ENCODE data around the gene GNG4. TPM values are rescaled to one million over a fixed set of nuclear protein-coding genes. Genes with fewer than 3 reads are reported as not detected.

GNG4 gene
- total and polyA plus RNA-seq, 9 of the 15 experiments (the other 6 are each of a cell fraction or from before 2014, with no cell fraction given) = 0.06 to 0.58 (median 0.08) TPM; not detected in 4

DNA sequence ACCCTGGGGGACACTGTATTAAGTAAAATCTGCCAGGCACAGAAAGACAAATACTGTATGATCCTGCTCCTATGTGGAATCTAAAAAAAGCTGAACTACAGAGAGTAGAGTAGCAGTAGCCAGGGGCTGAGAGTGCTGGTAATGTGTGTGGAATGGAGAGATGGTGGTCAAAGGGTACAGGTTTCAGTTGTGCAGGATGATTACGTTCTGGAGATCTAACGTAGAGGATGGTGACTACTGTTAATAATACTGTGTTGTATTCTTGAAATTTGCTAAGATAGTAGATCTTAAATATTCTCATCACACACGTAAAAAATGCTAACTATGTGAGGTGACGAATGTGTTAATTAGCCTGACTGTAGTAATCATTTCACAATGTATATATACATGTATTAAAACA, 39.8 kb upstream of the GNG4 start (continued):
- TF ChIP-seq SAP30 (IDR thresholded peaks at IDR 0.05; ENCODE audit: borderline replicate concordance, insufficient read depth, low read depth, low read length, poor library complexity, severe bottlenecking) = no peak

DNA sequence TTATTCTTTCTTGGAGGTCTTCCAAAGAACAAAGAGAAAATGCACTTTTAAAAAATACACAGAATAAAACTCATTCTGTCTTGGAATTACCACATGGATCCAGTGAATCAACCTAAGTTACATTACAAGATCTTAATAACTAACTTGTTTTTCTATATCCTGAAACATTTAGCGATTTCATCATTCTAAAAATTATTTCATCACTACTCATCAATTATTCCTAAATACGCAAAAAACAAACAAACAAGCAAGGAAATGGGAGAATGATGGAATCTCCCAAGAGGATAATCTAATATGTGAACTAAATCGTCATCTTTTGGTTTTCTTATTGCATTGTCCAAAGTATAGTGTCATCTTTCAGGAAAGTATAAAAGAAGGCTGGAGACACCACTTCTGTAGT, 38.5 kb upstream of the GNG4 start:
- H3K4me1 ChIP-seq (replicated peaks in 1 of 2; ENCODE audit: control insufficient read depth in 2 of 2, insufficient read depth in 2 of 2, low read length in 2 of 2) = no peaks in the 10 kb centered on the region
- intact Hi-C loops (cut with micrococcal nuclease) (no loop called here), in situ Hi-C loops (cut with MboI) (no loop called here)
- no TSS peak for BruUV-seq (replicated peaks)
- ChIA-PET CTCF (ENCODE audit: low intra/inter-chr PET ratio) (no interaction called here), POLR2A (no interaction called here)
- WGBS (ENCODE audit: insufficient coverage, low coverage, missing lambda C conversion rate) = 0% methylated on average over 3 of the region's 3 CpGs
- ATAC-seq = no peak
- TF ChIP-seq, protein P1, sequence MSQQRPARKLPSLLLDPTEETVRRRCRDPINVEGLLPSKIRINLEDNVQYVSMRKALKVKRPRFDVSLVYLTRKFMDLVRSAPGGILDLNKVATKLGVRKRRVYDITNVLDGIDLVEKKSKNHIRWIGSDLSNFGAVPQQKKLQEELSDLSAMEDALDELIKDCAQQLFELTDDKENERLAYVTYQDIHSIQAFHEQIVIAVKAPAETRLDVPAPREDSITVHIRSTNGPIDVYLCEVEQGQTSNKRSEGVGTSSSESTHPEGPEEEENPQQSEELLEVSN (IDR thresholded peaks at IDR 0.05; ENCODE audit: borderline replicate concordance in 1 of 2, extremely low read depth in 1 of 2, insufficient read depth in 1 of 2, insufficient read length in 1 of 2, low read depth in 1 of 2, low read length in 1 of 2, poor library complexity in 1 of 2, severe bottlenecking in 1 of 2) = no peak
- TF ChIP-seq ZNF197 (CRISPR knock-in tag; IDR thresholded peaks at IDR 0.05; ENCODE audit: low read depth) (no peak), ZNF780A (CRISPR knock-in tag; IDR thresholded peaks at IDR 0.05) (no peak), MCM2 (IDR thresholded peaks at IDR 0.05; ENCODE audit: low read depth) (no peak), PHF8 (IDR thresholded peaks at IDR 0.05; ENCODE audit: borderline replicate concordance, low read length) (no peak), XRCC5 (IDR thresholded peaks at IDR 0.05; ENCODE audit: low read depth, low read length) (no peak), CEBPB (tag; IDR thresholded peaks at IDR 0.05) (peak; percentile 61), CEBPG (CRISPR knock-in tag; IDR thresholded peaks at IDR 0.05) (no peak), CEBPG (tag; conservative IDR thresholded peaks at IDR 0.05 in 1 of 2, IDR thresholded peaks at IDR 0.05 in 1 of 2) (peak; percentile 78 to 81)
- TF ChIP-seq, protein P2, sequence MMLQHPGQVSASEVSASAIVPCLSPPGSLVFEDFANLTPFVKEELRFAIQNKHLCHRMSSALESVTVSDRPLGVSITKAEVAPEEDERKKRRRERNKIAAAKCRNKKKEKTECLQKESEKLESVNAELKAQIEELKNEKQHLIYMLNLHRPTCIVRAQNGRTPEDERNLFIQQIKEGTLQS (IDR thresholded peaks at IDR 0.05) = peak; percentile 60; the same call in 1 of the 2 replicates
- TF ChIP-seq, protein P2 (CRISPR knock-in tag; conservative IDR thresholded peaks at IDR 0.05) = no peak
- TF ChIP-seq, protein P3, sequence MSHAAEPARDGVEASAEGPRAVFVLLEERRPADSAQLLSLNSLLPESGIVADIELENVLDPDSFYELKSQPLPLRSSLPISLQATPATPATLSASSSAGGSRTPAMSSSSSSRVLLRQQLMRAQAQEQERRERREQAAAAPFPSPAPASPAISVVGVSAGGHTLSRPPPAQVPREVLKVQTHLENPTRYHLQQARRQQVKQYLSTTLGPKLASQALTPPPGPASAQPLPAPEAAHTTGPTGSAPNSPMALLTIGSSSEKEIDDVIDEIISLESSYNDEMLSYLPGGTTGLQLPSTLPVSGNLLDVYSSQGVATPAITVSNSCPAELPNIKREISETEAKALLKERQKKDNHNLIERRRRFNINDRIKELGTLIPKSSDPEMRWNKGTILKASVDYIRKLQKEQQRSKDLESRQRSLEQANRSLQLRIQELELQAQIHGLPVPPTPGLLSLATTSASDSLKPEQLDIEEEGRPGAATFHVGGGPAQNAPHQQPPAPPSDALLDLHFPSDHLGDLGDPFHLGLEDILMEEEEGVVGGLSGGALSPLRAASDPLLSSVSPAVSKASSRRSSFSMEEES (CRISPR knock-in tag; IDR thresholded peaks at IDR 0.05) = no peak
- TF ChIP-seq, protein P4, sequence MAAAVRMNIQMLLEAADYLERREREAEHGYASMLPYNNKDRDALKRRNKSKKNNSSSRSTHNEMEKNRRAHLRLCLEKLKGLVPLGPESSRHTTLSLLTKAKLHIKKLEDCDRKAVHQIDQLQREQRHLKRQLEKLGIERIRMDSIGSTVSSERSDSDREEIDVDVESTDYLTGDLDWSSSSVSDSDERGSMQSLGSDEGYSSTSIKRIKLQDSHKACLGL (CRISPR knock-in tag; IDR thresholded peaks at IDR 0.05; ENCODE audit: borderline replicate concordance, poor library complexity, severe bottlenecking) = no peak
- no peak overlapping the region for H3K27ac ChIP-seq (ENCODE audit: extremely low read depth, low read depth, low read length)
- no peak overlapping the region for H3K4me3 ChIP-seq
- H3K9ac ChIP-seq (ENCODE audit: insufficient read depth in 1 of 2, low read depth in 2 of 2, low read length in 2 of 2) = no peak overlapping the region
- no peaks in the 10 kb centered on the region for H3K9me3 ChIP-seq (replicated peaks; ENCODE audit: control insufficient read depth, insufficient read depth, low read depth, low read length)
- FAIRE-seq = no peak
- H3K27me3 ChIP-seq (ENCODE audit: control insufficient read depth in 2 of 2, insufficient read depth in 2 of 2, low read length in 2 of 2) = peaks cover 14 to 16% of the 10 kb centered on the region in 2 experiments
- H3K79me2 ChIP-seq (ENCODE audit: control insufficient read depth, insufficient read depth, low read length) = no peaks in the 10 kb centered on the region
- H3K9me1 ChIP-seq (ENCODE audit: control insufficient read depth, insufficient read depth, low read length) = no peaks in the 10 kb centered on the region
- H3K4me2 ChIP-seq (ENCODE audit: insufficient read depth, low read length) = no peak overlapping the region
- H4K20me1 ChIP-seq (replicated peaks; ENCODE audit: control insufficient read depth, insufficient read depth, low read length) = 0 out of 2 replicates have a peak, but pooled peaks cover 3% of the 10 kb centered on the region
- H2AFZ ChIP-seq (ENCODE audit: low read depth, low read length) = no peak overlapping the region
- DNase-seq (ENCODE audit: extremely low read depth in 1 of 4, low spot score in 3 of 4) = no peak
- no peaks in the 10 kb centered on the region for H3K36me3 ChIP-seq (ENCODE audit: control insufficient read depth, insufficient read depth, low read length)

Data from K562 (cell line).